Measurements from ENCODE around the gene COL1A2.
A peak's percentile ranks its signal among the peaks of the same experiment; 100 is the strongest.

Gene COL1A2

GRCh38 chr7:94405506-94405905 is 10.8 kb downstream of the COL1A2 start:
- no peak overlapping the region for H3K4me3 ChIP-seq (ENCODE audit: low read depth, low read length)
- no peak for TF ChIP-seq CTCF (conservative IDR thresholded peaks at IDR 0.05; ENCODE audit: low read depth, low read length)
- peak; percentile 38 for DNase-seq (ENCODE audit: low read depth)

DNA sequence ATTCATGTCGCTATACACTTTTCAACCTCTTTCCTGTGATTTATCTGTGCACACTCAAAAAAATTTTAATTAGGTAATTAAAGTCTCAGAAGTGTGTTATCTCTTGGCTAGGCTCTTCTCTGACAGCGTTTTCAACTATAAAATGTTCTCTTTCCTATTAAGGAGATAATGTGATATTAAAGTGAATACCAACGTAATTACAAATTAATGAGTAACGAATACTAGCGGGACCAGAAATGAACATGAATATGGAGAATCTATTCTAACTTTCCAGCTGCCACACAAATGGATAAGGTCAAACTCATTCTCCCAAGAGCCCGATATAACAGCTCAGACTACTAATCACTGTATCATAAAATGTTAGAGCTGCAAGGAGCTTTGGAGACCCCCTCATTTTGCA is 12.0 kb downstream of the COL1A2 start:
- peak; percentile 12 for DNase-seq (ENCODE audit: low read depth)
- no peak for TF ChIP-seq CTCF (conservative IDR thresholded peaks at IDR 0.05; ENCODE audit: low read depth, low read length)
- no peak overlapping the region for H3K4me3 ChIP-seq (ENCODE audit: low read depth, low read length)

DNA sequence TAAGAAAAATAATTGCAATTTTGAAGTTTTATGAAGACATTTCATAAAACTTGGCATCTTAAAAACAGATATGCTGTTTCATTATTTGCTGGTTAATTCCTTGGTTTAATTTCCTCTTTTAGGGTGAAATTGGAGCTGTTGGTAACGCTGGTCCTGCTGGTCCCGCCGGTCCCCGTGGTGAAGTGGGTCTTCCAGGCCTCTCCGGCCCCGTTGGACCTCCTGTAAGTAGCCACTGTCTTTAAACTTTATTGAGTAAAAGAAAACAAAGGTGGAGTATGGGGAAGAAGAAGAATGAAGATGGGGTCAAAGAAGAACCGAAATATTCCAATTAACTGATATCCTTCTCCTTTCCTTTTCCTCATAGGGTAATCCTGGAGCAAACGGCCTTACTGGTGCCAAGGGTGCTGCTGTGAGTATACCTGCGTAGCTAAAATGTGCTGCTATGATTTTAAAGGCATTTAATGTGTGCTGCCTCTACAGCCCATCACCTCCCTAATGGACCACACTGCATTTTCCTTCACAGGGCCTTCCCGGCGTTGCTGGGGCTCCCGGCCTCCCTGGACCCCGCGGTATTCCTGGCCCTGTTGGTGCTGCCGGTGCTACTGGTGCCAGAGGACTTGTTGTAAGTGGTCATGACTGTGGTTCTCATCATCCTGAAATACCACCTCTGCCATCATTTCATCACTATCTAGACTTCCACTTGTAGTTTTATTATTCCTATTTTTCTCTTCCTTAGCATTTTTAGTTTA is 14.7 kb downstream of the COL1A2 start:
- H3K4me3 ChIP-seq (ENCODE audit: low read depth, low read length) = no peak overlapping the region
- peak; percentile 29 for DNase-seq (ENCODE audit: low read depth)
- TF ChIP-seq CTCF (conservative IDR thresholded peaks at IDR 0.05; ENCODE audit: low read depth, low read length) = no peak

- peak; percentile 42 for DNase-seq (ENCODE audit: low read depth)
- H3K4me3 ChIP-seq (ENCODE audit: low read depth, low read length) = no peak overlapping the region
- no peak for TF ChIP-seq CTCF (conservative IDR thresholded peaks at IDR 0.05; ENCODE audit: low read depth, low read length)
Measured at GRCh38 chr7:94410413-94411187, 15.9 kb downstream of the COL1A2 start.

GRCh38 chr7:94411188-94411466 is 16.4 kb downstream of the COL1A2 start:
- no peak overlapping the region for H3K4me3 ChIP-seq (ENCODE audit: low read depth, low read length)
- no peak for TF ChIP-seq CTCF (conservative IDR thresholded peaks at IDR 0.05; ENCODE audit: low read depth, low read length)
- no peak for DNase-seq (ENCODE audit: low read depth)

DNA sequence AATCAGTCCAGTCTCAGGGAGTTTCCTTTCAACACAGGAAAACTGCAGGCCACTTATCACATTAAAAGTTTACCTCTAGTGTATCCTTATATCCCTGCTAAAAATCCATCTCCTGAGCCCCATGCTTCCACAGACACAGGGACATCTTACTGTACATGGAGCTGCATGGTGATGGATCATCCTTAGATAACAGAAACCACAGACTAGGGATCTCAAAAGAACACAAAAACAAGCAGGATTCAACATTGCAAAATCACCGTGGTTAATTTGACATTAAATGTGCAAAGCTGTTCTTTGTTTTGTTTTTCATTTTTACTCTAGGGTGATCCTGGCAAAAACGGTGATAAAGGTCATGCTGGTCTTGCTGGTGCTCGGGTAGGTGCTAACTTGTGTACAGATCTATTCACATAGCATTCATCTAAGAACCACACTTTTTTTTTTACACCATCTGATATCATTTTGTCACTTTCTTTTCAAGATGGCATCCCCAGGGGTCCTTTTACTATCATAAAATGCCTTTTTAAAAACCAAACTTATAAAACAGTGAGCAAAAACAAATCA is 18.1 kb downstream of the COL1A2 start:
- DNase-seq (ENCODE audit: low read depth) = peak; percentile 60
- TF ChIP-seq CTCF (conservative IDR thresholded peaks at IDR 0.05; ENCODE audit: low read depth, low read length) = no peak
- H3K4me3 ChIP-seq (ENCODE audit: low read depth, low read length) = no peak overlapping the region

Data from choroid plexus epithelial cell (primary cell).